Measurements from ENCODE around the gene CCKAR.

CCKAR gene

DNA sequence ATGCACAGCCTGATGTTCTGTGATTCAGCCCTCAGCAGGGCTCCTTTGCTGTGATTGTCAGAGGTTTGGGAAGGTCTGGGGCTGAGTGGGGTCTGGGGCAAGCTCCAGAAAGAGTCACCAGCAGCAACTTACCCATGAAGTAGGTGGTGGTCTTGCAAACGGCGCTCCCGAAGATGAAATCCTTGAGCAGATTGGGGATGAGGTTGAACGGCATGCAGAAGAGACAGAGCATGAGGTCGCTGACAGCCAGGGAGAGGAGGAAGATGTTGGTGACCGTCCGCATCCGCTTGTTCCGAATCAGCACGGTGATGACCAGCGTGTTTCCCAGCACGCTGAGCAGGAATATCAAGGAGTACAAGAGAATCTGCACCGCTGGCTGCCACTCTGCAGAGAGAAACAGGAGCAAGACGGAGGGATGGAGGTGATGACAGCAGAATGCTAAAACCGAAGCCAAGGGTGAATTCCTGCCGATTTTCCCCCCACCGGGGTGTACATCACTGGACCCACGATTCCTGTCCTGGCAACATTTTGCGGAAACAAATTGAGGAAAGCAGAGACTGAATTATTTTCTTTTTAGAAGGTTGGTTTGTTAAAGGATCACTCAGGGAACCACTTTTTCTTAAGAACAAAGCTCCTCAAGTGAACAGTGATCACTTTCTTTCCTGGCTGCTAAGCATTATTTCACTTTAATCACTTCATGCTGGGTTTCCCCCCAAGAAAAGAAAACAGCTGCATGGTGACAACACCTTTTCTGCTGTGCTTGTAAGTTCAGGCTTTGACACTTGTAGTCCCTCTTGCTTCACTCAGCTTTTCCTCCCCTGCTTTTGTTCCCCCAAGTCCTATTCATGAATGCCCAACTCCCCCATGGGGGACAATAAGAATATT lies 941 bp downstream of the CCKAR start:
- DNase-seq: no peak

DNA sequence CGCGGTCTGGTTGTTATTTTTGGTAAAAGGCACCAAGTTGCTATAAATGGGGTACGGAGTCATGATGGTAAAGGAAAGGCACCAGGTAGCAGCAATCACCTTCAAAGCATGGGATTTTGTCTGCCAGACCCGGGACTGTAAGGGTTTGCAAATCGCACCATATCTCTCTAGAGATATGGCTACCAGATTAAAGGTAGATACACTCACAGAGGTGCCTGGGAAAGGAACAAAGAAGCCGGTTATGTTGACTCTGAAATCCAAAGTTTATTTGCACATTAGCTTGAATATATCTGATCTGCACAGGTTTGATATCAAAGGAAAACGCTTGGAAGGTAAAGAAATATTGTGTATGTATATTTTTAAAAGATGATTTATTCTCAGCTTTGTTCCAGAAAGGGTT lies 4.6 kb downstream of the CCKAR start:
- DNase-seq: no peak

DNA sequence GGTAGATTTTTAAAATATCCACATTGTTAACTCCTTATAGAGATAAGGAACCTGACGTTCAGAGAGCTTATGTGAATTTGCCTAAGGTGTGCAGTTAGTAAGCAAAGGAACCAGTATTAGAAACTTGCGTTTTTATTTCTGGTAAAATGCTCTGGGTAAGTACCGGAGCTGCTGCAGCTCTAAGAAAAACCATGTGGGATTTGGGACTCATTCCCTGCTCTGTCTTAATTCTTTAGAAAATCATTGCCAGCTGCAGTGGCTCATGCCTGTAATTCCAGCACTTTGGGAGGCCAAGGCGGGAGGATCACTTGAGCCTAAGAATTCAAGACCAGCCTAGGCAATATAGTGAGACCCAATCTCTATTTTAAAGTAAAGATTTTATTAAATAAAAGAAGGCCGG lies 5.8 kb downstream of the CCKAR start:
- DNase-seq: no peak

DNA sequence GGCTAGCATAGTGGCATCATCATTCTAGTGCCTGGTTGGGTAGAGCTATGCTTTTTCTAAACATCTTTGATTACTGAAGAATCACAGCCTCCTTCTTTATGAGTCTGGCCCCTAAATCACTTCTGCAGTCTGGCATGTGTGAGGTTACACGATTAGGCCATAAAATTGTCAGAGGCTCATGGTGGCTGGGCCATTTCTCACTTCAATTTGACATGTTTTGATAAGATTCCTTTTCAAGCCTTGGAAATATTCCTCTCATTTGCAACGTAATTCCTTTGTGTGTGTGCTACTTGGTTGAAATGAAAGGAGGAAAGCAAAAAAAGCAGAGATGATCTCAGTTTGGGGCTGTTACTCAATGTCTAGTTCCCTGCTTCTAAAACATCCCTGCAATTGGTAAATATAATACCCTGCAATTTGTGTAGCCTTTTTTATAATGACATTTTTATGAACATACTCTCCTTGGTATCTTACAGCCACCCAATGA lies 6.2 kb downstream of the CCKAR start:
- DNase-seq: no peak

DNA sequence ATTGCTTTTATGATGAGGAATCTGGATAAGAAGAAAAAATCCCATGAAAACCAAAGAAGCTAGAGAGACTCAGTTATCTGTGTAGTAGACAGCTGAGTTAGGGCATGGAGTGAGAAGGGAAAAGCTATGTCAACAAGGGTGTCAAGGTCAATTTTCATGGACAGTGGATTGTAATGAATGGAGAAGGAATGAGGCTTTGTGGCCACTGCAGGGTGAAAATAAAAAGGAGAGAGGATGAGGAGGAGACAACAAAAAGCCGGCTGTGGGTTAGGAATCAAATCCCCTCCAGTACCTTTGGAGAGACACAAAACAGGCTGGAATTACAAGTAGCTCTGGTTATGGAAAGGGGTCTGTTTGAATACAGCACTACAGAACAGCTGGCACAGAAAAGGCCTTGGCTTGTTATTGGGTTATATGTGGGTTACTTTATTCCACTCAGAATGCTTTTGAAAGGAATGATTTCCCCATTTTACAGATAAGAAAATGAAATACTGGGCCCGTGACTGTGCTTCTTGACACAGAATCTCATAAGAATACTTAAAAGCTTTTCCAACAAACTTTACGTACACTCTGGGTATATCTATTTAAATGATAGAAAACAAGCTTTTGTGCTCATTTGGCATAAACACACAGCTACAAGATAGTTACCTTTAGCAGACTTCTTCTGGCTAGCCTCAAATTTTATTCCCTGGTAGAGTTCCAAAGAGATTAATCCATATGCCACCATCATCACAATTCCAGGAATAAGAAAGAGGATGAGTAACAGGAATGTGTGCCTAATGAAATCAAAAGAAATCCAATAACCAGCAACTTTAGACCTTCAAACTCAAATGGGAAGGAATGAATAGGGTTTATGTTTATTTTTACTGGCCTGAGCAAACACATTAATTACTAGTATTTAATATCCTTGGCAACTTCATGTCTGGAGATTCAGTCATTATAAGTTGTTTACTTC lies 7.5 kb downstream of the CCKAR start:
- no peak for DNase-seq

DNA sequence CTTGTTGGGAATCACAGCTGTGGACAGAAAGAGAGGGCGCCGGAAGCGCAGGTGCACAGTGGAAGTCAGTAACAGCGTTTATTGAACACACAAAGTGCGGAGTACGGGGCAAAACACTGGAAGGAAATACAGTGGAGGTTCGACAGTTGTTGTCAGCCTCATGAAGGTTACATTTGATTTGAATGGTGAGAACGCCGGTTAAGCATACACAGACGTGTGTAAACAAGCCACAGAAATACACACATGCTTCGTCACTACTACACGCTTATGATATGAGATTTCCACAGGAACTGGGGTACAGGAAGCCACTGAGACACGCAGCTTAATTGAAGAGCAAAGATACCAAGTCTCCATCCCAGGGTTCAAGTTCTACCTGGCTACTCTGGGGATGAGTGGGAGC lies 12.0 kb downstream of the CCKAR start:
- DNase-seq: no peak

DNA sequence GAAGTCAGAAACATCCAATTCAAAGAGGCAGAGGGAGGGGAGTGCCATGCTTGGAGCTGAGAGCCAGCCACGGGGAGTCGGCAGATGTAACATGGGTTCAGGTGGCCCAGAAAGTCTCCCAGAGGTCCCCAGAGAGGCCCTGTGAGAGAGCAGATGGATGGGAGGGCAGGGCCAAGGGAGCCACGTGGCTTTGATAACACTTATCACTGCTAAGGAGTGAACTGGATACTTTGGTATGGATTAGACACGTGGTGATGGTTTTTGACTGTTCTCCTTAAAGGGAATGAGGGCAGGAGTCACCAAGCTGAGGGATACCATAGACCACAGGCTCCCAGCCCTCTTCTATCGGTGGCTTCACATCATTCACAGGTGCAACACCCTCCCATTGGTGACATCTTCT lies 13.7 kb downstream of the CCKAR start:
- DNase-seq: no peak

DNA sequence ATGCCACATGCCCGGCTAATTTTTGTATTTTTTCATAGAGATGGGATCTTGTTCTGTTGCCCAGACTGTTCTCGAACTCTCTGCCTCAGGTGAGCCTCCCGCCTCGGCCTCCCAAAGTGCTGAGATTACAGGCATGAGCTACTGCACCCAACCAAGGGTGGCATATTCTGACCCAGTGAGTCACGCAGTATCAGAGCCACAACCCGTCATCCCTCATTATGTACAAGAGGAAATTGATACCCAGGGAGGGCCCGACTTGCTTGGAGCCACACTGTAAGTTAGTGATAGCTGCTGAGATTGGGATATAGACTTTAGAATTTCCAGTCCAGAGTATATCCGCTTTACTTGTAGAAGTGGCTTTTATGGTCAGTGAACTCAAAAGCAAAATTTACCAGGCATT lies 14.6 kb downstream of the CCKAR start:
- DNase-seq: no peak

DNA sequence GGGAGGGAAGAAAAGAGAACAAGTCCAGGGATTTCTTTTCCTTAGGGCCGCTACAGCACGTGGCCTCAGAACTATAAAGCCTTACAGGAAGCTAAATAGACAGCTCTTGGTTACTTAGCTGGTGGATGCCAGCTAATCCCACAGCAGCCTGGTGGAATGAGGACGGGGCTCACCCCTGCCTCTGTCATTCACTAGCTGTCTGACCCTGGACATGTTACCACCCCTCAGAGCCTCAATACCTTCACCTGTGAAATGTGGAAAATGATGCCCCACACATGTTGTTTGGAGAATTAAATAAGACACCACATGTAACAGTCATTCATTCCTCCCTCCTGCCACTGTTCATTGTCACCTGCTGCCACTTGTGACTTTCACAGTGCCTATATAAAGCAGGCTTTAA lies 15.7 kb downstream of the CCKAR start:
- no peak for DNase-seq

DNA sequence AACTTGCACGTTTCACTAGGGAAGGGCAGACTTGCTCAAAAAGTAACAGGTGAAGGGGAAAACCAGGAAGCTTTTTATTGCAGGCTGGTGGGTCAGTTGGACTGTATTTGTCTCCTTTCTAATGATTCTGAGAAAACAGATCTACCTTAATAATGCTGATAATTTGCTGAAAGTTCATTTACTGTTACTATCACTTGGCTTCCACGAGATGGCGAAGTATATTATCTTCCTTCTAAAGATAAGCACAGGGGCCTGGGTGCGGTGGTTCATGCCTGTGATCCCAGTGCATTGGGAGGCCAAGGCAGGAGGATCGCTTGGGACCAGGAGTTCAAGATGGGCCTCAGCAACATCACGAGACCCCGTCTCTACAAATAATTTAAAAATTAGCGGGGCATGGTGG lies 16.4 kb downstream of the CCKAR start:
- DNase-seq: no peak

DNA sequence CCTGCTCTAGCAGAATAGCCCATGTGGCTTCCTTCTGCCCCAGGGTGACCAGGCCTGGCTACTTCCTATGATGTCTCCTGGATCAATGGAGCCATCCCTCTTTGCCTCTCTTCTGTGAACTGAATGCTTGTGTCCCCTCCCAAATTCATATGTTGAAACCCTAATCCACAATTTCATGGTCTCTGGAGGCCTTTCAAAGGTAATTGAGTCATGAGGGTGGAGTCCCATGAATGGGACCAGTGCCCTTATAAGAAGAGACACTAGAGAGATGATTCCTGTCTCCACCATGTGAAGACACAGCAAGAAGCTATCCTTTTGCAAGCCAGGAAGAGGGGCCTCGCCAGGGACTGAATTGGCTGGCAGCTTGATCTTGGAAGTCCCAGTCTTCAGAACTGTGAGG lies 18.4 kb downstream of the CCKAR start:
- no peak for DNase-seq

DNA sequence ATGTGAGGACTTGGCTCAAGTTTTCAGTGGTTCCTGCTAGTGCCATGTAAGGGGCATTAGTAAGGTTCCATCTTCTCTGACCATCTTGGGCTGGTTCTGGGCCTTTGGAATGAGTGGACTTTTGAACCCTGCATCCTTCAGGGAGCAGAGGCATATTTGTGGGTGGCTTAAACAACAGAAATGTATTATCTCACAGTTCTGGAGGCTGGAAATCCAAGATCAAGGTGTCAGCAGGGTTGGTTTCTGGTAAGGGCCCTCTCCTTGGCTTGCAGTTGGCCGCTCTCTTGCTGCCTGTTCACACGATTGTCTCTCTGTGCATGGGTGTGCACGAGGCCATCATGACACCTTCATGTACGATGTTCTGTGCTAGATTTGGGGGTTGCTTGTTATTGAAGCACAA lies 21.3 kb downstream of the CCKAR start:
- DNase-seq: no peak

DNA sequence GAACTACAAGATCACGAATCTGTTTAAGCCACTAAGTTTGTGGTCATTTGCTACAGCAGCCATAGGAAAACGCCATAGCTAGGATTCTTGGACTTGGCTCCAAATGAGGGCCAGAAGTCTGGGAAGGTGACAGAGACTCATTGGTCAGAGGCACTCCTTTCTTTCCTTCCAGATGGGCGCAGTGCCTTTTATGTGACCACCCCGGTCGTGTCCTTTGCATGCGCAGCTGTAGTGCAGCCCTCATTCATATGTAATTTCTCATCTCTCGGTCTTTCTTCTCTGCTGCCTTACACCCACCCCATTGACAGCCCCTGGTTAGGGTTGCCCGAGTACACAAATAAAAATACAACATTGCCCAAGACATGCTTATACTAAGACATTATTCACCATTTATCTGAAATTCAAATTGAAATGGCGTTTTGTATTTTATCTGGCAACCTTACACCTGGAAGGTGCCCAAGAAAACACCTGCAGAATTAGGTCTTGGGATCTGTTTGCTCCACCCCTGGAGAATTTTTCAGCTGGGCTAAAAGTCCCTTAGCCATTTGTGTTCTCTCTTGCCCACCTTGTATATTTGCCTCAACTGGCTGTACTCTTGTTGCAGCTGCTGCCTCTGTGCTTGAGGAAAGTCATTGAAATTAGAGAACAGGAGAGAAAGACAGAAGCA lies 21.9 kb downstream of the CCKAR start:
- DNase-seq: no peak

DNA sequence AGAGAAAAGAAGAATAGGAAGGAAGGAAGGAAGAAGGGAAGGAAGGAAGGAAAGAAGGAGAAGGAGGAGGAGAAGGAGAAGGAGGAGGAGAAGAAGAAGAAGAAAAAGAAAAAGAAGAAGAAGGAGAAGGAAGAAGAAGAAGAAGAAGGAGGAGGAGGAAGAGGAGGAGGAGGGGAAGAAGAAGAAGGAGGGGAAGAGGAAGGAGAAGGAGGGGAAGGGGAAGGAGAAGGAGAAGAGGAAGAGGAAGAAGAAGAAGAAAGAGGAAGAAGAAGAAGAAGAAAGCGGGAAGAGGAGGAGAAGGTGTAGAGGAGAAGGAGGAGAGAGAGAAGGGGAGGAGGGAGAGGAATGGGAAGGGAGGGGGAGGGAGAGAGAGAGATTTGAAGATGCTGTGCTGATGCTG lies 22.6 kb downstream of the CCKAR start:
- DNase-seq: no peak

DNA sequence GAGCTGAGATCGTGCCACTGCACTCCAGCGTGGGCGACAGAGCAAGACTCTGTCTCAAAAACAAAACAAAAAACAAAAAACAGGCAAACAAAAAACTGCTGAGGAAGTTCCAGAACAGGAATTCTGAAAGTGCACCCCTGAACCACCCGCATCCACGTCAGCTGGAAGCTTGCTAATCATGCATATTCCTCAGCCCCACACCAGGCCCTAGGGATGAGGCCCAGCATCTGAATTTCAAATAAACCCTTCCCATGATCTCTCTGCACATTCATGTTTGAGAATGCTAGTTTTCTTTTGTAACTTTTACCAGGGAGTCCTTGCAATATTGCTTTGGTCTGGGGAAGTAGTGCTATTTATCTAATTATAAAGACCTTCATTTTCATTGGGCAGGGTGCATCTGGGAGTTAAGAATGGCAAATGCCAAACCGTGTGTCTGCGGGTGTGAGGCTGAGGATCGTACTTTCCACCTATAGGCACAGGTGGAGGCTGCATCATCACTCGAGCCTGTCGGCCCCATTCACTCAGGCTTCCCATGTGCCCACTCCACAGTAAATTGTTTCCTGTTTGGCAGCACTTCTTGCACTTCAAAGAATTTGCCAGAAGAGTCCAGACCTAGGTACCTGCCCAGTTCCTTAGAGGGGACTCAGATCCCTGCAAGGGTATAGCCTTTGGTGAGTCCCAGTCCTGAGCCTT lies 23.6 kb downstream of the CCKAR start:
- no peak for DNase-seq

DNA sequence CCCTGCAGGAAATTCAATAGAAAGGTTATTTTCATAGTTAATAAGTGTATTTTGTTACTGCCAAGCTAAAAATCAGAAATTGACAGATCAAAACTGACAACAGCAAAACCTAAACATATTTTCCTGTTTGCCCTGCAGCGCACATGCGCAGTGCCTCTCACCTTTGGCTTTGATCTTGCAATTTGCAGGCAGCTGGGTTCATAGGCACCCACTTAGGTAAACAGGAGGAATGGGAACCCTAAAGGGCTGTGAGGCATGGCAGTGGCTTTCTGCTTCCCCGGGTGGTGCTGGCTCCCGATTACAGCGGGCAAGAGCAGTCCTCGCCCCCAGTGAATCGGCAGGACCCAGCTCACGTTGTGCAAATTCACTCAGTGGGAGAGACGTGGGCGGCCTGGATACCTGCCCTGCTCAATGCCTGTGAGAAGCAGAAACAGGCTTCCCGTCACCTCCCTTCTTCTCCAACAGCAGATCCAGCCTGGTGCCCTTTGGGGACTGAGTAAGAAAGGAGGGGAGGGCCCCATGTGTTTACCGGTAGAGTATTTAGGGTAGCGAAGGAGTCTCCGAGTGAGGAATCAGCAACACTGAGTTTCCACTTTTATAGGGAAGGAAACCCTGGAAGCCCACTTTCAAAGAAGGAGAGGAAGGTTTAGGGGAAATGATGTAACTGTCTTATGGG lies 25.7 kb downstream of the CCKAR start:
- DNase-seq: no peak

DNA sequence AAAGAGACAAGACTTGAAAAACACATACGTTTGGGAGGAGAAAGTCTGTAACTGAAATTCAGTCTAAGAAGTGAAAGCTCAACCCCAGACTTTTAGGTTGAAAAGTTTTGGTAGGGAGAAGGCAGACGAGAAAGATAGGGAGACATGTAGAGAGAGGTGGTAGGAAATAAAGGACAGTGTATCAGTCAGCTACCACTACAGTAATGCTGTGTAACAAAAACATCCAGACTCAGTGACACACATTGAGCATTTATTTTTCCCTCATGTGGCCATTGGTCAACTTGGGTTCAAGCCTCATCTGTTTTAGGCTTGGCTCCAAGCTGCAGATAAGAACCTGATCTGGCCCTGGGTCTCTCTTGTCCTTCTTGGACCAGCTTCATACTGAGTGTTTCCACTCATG lies 26.9 kb downstream of the CCKAR start:
- DNase-seq: no peak

DNA sequence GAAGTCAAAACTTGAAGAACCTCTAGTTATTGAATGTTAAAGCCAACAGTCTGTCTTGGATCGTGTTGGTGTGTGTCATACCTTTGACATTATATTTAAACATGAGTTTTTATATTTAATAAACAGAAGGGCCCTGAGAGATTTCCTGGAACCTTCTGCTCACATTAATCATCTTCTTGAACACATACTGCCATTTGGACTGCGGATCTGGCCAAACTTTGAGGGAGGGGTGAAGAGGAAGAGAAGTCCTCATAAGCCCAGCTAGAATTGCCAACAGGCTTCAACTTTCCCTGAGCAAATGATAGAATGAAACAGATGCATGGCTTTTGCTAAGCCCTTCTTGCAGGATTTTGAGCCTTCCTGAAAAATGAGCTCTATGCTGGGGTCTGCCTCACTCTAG lies 27.4 kb downstream of the CCKAR start:
- no peak for DNase-seq

DNA sequence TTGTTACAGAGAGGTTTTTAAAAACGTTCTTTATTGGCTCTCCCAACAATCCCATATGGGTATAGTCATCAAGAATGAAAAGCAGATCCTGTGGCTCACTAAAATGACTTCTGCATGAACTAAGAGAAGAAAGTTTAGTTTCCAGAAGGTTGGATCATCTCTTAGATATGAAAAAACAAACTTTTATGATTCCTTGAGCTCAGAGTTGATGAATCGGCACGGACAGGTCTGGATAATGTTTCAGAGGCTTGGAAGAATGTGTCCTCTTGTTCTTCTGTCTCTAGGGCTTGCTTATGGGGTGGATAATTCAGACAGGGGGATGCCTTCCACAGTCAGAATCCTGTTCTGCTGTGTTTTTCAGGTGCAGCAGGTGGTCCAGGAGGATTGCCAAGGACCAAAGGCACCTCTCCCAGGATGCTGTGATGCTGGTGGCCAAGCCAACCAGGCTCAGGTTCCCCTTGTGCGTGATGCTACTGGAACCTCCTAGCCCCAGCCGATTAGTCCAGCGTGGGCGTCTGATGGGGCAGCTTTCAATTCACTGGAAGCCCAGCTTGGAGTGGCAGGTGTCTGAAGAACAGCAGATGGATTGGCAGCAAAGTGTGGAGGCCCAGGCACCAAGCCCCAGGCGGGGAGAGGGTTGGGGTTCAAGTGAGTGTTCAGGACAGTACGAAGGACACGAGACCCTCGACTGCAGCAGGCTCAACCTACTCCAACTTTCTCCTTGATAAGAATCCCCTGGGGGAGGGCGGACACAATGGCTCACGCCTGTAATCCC lies 30.3 kb downstream of the CCKAR start:
- no peak for DNase-seq

DNA sequence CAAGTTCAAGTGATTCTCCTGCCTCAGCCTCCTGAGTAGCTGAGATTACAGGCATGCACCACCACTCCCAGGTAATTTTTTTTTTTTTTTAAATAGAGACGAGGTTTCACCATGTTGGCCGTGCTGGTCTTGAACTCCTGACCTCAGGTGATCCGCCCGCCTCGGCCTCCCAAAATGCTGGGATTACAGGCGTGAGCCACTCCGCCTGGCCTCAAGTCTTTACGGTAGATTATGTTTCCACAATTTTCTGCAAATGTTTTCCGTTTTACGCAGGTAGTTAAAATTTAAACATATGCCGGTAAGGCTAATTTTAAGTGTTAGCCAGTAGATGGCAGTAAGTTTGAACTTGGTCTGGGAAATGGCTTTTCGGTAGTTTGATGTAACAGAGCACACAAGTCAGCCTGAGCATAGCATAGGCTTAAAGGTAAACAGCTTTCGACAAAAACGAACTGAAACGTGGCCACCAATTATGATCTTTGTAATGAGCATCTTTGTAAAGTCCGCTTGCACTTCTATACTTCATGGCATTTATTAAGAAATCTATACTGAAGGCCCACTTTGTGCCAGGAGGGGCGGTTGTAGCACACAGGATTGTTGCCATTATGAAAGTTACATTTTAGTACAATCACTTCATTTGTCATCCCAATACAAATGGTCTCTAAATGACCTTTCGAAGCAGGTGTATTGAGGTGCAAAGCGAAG lies 31.1 kb downstream of the CCKAR start:
- peak; percentile 50 for DNase-seq

DNA sequence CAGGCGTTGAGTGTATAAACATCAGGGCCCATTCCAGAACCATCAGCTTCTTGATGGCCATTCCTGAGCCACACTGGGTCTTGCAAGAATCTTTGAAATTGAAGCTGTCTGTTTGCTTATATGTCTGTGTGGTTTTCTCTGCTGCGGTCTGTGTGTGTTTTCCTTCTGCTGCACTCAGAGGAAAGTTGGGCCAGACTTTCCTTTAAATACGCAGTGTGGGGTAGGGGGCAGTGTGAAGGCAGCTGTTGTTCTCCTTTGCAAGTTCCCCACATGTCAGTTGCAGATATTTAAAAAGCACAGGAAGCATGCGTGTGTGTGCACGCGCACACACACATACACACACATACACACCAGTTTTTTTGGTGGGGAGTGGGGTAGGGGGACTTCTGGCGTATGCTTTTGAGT lies 32.1 kb downstream of the CCKAR start:
- no peak for DNase-seq
